Activated T-cell treated with anti-CD3 and anti-CD28 coated beads, Interleukin-2, amount 50 U/mL, for 24 hours (primary cell): ENCODE data around the gene TPCN1.

Source experiments
- DNase-seq: peaks from one replicate; pipeline ENCODE4 v3.0.0-alpha.2; 2020
- H3K27ac Mint-ChIP-seq: 2 replicates; pipeline ENCODE4 v1.8.0; 2020; ENCODE audit warnings: mild to moderate bottlenecking, mixed read lengths
- H3K27me3 Mint-ChIP-seq: 2 replicates; pipeline ENCODE4 v1.8.0; 2020; ENCODE audit warnings: mixed read lengths
- H3K36me3 Mint-ChIP-seq: 2 replicates; pipeline ENCODE4 v1.8.0; 2020; ENCODE audit warnings: low read depth, mixed read lengths
- H3K4me1 Mint-ChIP-seq: 2 replicates; pipeline ENCODE4 v1.8.0; 2020; ENCODE audit warnings: low read depth, mixed read lengths
- H3K4me3 Mint-ChIP-seq: 2 replicates; pipeline ENCODE4 v1.8.0; 2020; ENCODE audit warnings: mild to moderate bottlenecking, moderate library complexity, mixed read lengths
- H3K9me3 Mint-ChIP-seq: 2 replicates; pipeline ENCODE4 v1.8.0; 2020; ENCODE audit warnings: mixed read lengths

Gene TPCN1

DNA sequence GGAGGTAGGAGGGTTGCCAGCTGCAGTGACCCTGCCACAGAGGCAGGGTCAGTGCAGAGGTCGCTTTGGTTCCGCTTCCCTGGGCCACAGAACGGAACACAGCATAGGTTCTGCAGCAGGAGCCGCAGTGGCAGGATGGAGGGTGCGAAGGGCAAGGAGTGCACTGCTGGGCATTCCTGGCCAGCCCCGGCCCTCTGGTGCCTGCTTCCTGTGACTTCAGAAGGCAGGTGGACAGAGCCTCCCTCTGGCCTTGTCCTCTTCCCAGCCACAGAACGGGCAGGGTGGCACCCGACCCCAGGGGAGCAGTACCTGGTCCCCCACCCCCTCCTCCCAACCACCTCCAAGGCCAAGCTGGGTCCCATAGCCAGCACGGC is 75.9 kb downstream of the TPCN1 start:
- Mint-ChIP-seq H3K27ac (no peak overlapping the region), H3K4me3 (no peak overlapping the region), H3K27me3 (no peaks in the 10 kb centered on the region), H3K36me3 (peaks cover 80% of the 10 kb centered on the region), H3K4me1 (no peaks in the 10 kb centered on the region), H3K9me3 (no peaks in the 10 kb centered on the region)
- no peak for DNase-seq

DNA sequence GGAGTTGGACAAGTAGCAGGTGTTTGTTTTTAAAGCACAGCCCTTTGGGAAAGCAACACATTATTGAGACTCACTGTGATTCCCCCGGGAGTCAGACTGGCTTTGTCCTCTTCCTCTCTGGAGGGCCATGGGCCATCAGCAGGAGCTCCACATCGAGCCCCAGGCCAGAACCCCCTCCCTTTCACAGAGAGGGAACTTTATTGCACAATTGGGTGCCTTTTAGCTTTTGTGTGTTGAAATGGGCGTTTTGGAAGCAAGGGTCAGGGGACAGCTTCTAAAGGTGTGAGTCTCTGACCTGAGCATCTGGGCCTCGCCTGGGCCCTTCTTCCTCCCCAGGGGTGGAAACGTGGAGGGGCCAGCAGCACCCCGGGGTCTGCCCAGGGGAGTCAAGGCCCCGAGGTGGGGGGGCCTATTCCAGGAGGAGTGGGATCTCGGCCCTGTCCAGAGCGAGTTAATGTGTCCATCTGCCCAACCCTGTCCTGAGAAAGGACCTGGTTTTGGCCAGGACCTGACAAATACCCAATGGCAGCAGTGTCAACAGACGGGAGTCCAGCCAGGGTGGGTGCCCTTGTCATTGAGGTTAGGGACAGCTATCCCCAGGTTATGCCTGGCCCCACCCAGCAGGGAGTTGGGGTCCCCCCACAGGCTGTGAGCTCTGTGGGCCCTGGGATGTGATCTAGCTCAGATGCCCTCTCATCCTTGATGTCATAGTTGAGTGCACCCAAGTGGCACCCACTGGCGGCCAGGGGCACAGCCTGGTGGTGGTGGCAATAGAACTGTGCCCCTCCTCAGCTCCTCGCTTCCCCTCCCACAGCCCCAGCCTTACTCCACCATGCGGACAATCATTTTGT is 76.6 kb downstream of the TPCN1 start:
- Mint-ChIP-seq H3K36me3 (peaks cover 79% of the 10 kb centered on the region), H3K9me3 (no peaks in the 10 kb centered on the region), H3K4me1 (peaks cover 5% of the 10 kb centered on the region), H3K27me3 (no peaks in the 10 kb centered on the region), H3K4me3 (no peak overlapping the region), H3K27ac (peak overlapping the region; percentile 45)
- DNase-seq: no peak

GRCh38 chr12:113298472-113298817 is 77.2 kb downstream of the TPCN1 start:
- Mint-ChIP-seq H3K36me3 (peaks cover 78% of the 10 kb centered on the region), H3K27me3 (no peaks in the 10 kb centered on the region), H3K9me3 (no peaks in the 10 kb centered on the region), H3K4me3 (no peak overlapping the region), H3K4me1 (peaks cover 11% of the 10 kb centered on the region), H3K27ac (peak overlapping the region; percentile 45)
- DNase-seq: no peak

DNA sequence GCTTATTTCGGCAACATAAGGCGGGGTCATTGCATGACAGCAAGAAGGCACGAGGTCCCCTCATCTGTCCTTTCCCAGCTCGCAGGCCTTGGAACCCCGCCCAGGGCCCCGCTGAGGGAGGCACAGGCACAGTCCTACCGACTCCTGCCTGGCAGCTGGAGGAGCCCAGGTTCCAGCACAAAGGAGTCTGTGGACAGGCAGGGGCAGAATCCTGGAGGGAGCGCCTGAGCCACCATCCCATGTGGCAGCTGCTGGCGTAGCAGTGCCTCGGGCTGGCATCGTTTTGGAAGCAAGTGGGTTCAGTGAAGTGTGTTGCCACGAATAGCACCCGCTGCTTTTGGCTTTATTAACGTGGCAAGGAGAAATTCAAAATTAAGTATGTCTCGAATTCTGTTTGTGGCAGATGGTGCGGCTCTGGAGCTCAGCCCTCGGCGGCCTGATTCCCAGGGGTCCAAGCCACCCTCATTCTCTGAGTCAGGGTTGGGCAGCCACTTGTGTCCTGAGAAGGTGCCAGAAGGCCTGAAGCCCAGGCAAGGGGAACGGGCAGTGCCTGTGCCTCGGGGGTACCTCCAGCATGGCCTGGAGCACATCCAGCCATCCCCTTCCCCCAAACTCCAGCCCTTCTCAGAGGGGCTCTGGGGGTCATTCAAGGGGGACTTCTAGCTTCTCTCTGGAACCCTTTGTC is 77.7 kb downstream of the TPCN1 start:
- H3K36me3 Mint-ChIP-seq: peaks cover 79% of the 10 kb centered on the region

DNA sequence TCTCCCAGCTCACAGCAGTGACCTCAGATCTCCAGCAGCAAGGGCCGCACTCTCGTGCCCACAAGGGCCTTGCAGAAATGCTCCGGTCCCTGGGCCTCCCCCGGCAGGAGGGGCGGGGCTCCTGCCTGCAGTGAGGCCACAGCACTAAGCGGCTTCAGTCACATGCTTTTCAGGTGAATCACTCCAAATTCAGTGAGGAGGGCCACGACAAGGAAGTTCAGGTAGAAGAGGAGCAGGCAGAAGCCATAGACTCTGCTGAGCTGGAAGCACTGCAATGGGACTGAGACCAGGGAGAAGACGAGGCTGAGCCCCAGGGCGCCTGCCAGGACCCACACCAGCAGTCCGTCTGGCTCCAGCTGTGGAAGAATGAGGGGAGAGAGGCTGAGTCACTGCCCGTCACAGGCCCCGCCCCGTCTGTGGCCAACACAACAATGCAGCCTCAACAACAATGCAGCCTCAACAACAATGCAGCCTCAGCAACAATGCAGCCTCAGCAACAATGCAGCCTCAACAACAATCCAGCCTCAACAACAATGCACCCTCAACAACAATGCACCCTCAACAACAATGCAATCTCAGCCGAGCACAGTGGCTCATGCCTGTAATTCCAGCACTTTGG is 78.5 kb downstream of the TPCN1 start:
- no peaks in the 10 kb centered on the region for H3K9me3 Mint-ChIP-seq
- H3K27me3 Mint-ChIP-seq: no peaks in the 10 kb centered on the region
- peak overlapping the region; percentile 69 for H3K27ac Mint-ChIP-seq
- no peak for DNase-seq
- peaks cover 82% of the 10 kb centered on the region for H3K36me3 Mint-ChIP-seq
- peaks cover 14% of the 10 kb centered on the region for H3K4me1 Mint-ChIP-seq
- H3K4me3 Mint-ChIP-seq: no peak overlapping the region

More for the DNA sequence above, 77.7 kb downstream of the TPCN1 start:
- DNase-seq: no peak
- H3K4me1 Mint-ChIP-seq: peaks cover 14% of the 10 kb centered on the region
- no peaks in the 10 kb centered on the region for H3K9me3 Mint-ChIP-seq
- H3K27me3 Mint-ChIP-seq: no peaks in the 10 kb centered on the region
- no peak overlapping the region for H3K27ac Mint-ChIP-seq
- no peak overlapping the region for H3K4me3 Mint-ChIP-seq

DNA sequence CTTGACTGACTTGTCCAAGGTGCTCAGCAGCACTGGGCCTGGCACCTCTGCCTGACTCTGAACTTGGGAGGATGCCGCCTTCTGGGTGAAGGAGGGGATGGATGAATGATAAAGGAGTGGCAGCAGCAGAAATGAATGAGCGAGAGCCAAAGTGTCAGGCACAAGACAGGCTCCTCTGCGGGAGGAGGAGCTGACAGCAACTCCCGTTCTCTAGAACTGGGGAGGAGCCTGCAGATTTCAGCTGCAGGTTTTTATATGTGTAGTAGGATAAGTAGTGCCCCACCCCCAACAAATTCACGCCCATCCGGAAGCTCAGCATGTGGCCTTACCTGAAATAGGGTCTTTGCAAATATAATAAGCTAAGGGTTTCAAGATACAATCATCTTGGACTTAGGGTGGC is 80.5 kb downstream of the TPCN1 start:
- DNase-seq: no peak
- Mint-ChIP-seq H3K27ac (peak overlapping the region; percentile 58), H3K9me3 (no peaks in the 10 kb centered on the region), H3K36me3 (peaks cover 78% of the 10 kb centered on the region), H3K4me1 (peaks cover 14% of the 10 kb centered on the region), H3K27me3 (no peaks in the 10 kb centered on the region), H3K4me3 (no peak overlapping the region)

DNA sequence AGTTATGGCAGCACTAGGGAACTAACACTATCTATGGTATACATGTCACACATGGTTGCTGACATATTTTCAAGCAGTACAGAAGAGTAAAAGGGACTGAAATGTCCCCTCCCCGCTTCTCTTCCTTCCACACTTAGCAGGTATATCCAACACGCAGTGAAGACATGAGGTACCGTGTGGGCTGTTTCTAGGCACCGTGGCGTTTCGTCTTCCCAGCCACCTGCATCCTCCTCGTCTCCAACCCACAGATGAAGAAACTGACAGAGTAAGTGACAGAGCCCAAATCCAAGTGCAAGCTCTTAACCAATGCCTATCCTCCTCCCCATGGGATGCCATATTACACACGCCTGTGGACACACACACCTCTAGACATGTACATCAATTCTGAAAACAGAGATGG is 81.2 kb downstream of the TPCN1 start:
- Mint-ChIP-seq H3K4me1 (peaks cover 14% of the 10 kb centered on the region), H3K36me3 (peaks cover 79% of the 10 kb centered on the region), H3K9me3 (no peaks in the 10 kb centered on the region), H3K27me3 (no peaks in the 10 kb centered on the region), H3K4me3 (no peak overlapping the region), H3K27ac (peak overlapping the region; percentile 72)
- DNase-seq: no peak

- no peaks in the 10 kb centered on the region for H3K27me3 Mint-ChIP-seq
- H3K36me3 Mint-ChIP-seq: peaks cover 80% of the 10 kb centered on the region
- peak overlapping the region; percentile 75 for H3K27ac Mint-ChIP-seq
- DNase-seq: no peak
- peaks cover 14% of the 10 kb centered on the region for H3K4me1 Mint-ChIP-seq
- no peaks in the 10 kb centered on the region for H3K9me3 Mint-ChIP-seq
- H3K4me3 Mint-ChIP-seq: no peak overlapping the region
Observed at GRCh38 chr12:113302886-113303640, 81.8 kb downstream of the TPCN1 start.

DNA sequence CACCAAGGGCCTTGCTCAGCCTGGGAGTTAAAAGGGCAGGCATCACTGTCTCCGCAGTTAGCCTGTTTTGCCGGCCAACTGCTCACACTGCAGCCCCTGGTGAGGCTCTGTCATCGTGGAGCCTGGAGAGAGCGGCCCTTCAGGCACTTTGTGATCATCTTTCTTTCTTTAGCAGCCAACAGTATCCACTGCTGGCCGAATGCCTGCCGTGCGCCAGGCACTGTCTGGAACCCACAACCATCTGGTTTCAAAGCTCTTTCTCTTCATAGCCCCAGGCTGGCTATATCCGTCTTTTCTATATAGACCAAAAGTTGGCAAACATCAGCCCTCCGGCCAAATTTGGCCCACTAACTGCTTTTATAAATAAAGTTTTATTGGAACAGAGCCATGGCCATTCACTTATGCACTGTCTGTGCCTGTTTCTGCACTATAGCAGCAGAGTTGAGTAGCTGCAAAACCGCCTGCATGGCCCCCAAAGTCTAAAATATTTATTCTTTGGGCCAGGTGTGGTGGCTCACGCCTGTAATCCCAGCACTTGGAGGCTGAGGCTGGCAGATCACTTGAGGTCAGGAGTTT is 84.1 kb downstream of the TPCN1 start:
- Mint-ChIP-seq H3K9me3 (no peaks in the 10 kb centered on the region), H3K36me3 (peaks cover 74% of the 10 kb centered on the region), H3K4me3 (no peak overlapping the region), H3K27ac (no peak overlapping the region), H3K4me1 (peaks cover 14% of the 10 kb centered on the region), H3K27me3 (no peaks in the 10 kb centered on the region)
- no peak for DNase-seq

DNA sequence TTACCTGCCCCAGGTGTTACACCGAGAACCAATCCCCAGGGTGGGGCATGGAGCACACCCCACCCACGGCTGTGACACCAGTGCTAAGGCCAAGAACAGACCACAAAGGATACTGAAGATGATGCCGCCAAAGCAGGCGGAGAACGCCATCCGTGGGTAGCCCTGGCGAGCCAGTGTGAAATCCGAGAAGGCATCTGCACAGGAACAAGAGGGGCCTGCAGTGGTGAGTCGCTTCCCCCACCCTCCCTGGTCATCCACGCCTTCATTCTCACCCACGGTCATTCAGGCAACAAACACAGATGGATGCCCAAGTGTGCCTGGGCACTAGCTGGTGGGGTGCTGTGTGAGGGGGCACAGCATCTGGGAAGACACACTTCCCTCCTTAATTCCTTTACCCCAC is 85.1 kb downstream of the TPCN1 start:
- Mint-ChIP-seq H3K9me3 (no peaks in the 10 kb centered on the region), H3K27ac (no peak overlapping the region), H3K4me3 (no peak overlapping the region), H3K27me3 (no peaks in the 10 kb centered on the region), H3K36me3 (peaks cover 78% of the 10 kb centered on the region), H3K4me1 (peaks cover 14% of the 10 kb centered on the region)
- no peak for DNase-seq

DNA sequence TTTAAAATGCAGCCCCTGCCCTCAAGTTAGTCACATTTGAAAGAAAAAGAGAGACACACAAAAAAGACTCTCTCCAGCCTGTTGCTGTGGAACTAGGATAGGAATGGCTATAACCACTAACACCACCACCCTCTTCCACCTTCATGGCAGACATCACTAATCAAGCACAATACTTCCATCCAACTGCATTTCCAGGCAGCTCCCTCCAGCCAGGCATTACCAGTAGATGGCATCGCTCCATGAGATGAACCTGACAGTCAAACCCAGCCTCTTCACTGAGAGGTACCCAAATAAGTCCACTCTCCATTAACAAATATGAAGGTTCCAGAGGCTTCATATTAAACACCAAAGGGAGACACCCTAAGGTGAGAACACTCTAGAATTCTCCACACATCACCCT is 89.2 kb downstream of the TPCN1 start:
- peak overlapping the region; percentile 42 for H3K27ac Mint-ChIP-seq
- H3K4me3 Mint-ChIP-seq: no peak overlapping the region
- DNase-seq: no peak
- no peaks in the 10 kb centered on the region for H3K4me1 Mint-ChIP-seq
- no peaks in the 10 kb centered on the region for H3K9me3 Mint-ChIP-seq
- H3K36me3 Mint-ChIP-seq: peaks cover 81% of the 10 kb centered on the region
- no peaks in the 10 kb centered on the region for H3K27me3 Mint-ChIP-seq

- Mint-ChIP-seq H3K4me3 (no peak overlapping the region), H3K4me1 (no peaks in the 10 kb centered on the region), H3K9me3 (no peaks in the 10 kb centered on the region), H3K27me3 (no peaks in the 10 kb centered on the region), H3K27ac (peak overlapping the region; percentile 28), H3K36me3 (peaks cover 88% of the 10 kb centered on the region)
- no peak for DNase-seq
Observed at GRCh38 chr12:113314121-113314529, 92.9 kb downstream of the TPCN1 start.

- H3K27me3 Mint-ChIP-seq: no peaks in the 10 kb centered on the region
- no peak overlapping the region for H3K27ac Mint-ChIP-seq
- no peak for DNase-seq
- H3K4me3 Mint-ChIP-seq: no peak overlapping the region
- no peaks in the 10 kb centered on the region for H3K9me3 Mint-ChIP-seq
- H3K36me3 Mint-ChIP-seq: peaks cover 91% of the 10 kb centered on the region
- H3K4me1 Mint-ChIP-seq: no peaks in the 10 kb centered on the region
Observed at GRCh38 chr12:113315358-113315757, 94.1 kb downstream of the TPCN1 start.

GRCh38 chr12:113316155-113316554 is 94.9 kb downstream of the TPCN1 start:
- DNase-seq: no peak
- no peaks in the 10 kb centered on the region for H3K4me1 Mint-ChIP-seq
- H3K9me3 Mint-ChIP-seq: no peaks in the 10 kb centered on the region
- no peak overlapping the region for H3K4me3 Mint-ChIP-seq
- H3K27me3 Mint-ChIP-seq: no peaks in the 10 kb centered on the region
- H3K36me3 Mint-ChIP-seq: peaks cover 91% of the 10 kb centered on the region
- H3K27ac Mint-ChIP-seq: no peak overlapping the region
